ENCODE results near the gene C6orf47.
A peak's percentile ranks its signal among the peaks of the same experiment; 100 is the strongest.

C6orf47 gene

DNA sequence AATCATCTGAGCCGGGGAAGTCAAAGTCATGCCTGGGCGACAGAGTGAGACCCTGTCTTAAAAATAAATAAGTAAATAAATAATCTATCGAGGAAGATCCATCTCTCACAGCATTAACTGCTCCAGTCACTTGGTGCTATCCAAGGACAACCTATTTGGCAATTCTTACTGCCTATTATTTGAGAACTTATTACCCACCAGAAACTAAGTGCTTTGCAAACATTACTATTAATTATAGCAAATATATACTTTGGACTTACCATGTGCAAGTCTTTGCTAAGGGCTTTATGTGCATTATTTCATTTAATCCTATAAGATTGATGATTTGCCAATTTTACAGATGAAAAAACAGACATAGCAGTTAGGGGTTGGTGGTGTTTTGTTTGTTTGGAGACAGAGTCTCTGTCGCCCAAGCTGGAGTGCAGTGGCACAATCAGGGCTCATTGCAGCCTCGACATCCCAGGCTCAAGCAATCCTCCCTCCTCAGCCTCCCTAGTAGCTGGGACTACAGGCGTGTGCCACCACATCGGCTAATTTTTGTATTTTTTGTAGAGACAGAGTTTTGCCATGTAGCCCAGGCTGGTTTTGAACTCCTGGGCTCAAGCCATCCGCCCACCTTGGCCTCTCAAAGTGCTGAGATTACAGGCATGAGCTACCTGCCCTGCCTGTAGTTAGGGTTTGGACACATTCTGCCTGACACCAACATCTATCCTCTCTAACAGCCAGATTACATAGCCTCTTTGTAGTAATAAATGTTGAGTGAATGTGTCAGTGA, 5.8 kb downstream of the C6orf47 start:
- Histone ChIP-seq H3K36me3 (ENCODE audit: control insufficient read depth, low read depth, low read length) (peaks cover 5% of the 10 kb centered on the region), H3K9ac (ENCODE audit: low read length) (no peak overlapping the region), H3K4me1 (ENCODE audit: control insufficient read depth, low read depth, low read length) (peaks cover 9% of the 10 kb centered on the region), H3K27me3 (ENCODE audit: control insufficient read depth, insufficient read depth, low read length) (no peaks in the 10 kb centered on the region), H3K4me3 (ENCODE audit: low read length) (no peak overlapping the region), H3K27ac (ENCODE audit: low read length) (no peak overlapping the region), H3K9me3 (ENCODE audit: control insufficient read depth, low read depth, low read length) (no peaks in the 10 kb centered on the region)

DNA sequence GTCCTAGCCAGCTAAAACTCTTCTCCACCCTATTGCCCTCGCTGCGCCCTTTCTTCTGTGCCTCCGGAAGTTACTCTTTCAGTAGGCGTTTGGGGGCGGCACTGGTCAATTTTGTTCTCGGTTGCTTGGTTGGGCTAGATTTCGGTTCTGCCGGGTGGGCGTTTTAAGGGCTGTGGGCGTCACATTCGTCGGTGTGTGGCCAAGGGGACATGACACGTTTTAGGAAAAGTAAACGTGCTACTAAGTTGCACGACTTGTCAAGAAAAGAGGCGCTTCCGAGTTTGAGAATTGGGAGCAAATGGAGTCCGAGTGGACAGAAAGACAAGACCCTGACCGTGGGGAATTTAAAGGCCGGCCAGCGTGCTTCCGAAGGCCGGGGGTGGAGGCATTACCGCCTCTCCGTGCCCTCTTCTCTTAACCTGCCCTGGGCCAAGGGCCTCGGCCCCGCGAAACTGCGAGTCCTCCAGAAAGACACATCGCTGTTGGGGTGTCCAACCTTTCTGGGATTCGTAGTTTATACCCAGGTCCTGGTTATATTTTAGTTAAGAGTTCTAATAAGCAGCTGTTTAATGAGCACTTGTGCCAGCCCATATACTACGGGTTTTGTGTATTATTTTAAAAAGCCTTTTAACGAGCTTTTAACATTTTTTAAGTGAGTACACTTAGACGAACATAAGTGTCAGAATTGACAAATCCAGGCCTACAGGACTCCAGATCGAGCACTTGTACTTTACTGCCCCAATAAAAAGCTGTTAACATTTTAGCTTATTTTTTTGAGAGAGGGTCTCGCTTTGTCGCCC, 7.5 kb downstream of the C6orf47 start:
- Histone ChIP-seq H3K27ac (ENCODE audit: low read length) (peak overlapping the region; percentile 97), H3K9me3 (ENCODE audit: control insufficient read depth, low read depth, low read length) (no peaks in the 10 kb centered on the region), H3K9ac (ENCODE audit: low read length) (peak overlapping the region; percentile 87), H3K27me3 (ENCODE audit: control insufficient read depth, insufficient read depth, low read length) (no peaks in the 10 kb centered on the region), H3K4me1 (ENCODE audit: control insufficient read depth, low read depth, low read length) (peaks cover 9% of the 10 kb centered on the region), H3K4me3 (ENCODE audit: low read length) (peak overlapping the region; percentile 81), H3K36me3 (ENCODE audit: control insufficient read depth, low read depth, low read length) (peaks cover 19% of the 10 kb centered on the region)

DNA sequence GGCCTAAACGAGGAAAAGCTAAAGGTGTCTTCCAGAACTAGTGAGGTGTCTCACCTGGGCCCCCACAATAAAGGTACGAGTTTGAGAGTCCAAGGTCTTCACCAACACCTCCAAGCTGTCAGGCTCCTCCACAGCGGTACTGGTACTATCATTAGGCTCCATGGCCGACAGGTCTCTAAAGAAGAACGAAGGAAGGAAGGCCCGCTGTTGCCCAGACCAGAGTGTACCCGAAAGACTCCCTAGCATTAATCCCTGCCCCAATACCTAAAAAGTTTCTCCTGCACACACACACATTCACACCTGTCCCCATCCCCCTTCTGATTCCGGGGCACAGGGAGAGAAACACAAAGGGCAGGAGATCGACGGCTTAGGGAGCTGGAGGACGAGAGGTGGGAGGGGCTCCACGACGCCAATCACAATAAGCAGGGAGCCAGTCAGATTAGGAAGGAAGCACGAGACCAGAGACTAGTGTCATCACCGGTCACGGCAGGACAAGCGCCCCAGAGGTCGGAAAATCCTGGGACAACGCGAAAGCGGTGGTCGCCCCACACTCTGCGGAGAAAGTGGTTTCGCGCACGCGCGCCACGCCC, 8.9 kb downstream of the C6orf47 start:
- Histone ChIP-seq H3K9me3 (ENCODE audit: control insufficient read depth, low read depth, low read length) (no peaks in the 10 kb centered on the region), H3K27ac (ENCODE audit: low read length) (peak overlapping the region; percentile 81), H3K4me1 (ENCODE audit: control insufficient read depth, low read depth, low read length) (peaks cover 9% of the 10 kb centered on the region), H3K4me3 (ENCODE audit: low read length) (peak overlapping the region; percentile 81), H3K9ac (ENCODE audit: low read length) (peak overlapping the region; percentile 87), H3K27me3 (ENCODE audit: control insufficient read depth, insufficient read depth, low read length) (no peaks in the 10 kb centered on the region), H3K36me3 (ENCODE audit: control insufficient read depth, low read depth, low read length) (peaks cover 29% of the 10 kb centered on the region)

DNA sequence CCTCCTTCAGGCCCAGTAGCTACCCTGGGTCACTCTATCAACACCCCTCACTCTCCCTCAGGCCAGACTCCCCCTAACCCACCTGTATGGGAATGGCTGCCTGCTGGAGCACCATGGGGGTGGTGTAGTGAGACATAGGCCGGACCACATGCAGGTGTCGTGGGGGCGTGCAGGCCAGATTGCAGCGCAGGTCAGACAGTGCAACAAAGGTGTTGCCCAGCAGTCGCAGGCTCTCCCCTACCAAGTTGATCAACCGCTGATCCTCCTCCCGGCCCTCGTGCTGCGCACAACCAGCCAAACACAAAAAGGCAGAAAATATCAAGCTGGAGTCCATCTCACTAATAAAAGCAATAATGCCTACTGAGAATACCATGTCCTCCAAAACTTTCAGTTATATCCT, 15.3 kb downstream of the C6orf47 start:
- H3K27me3 ChIP-seq (ENCODE audit: control insufficient read depth, insufficient read depth, low read length), result no peaks in the 10 kb centered on the region
- H3K4me3 ChIP-seq (ENCODE audit: low read length), result no peak overlapping the region
- no peak overlapping the region for H3K27ac ChIP-seq (ENCODE audit: low read length)
- H3K9me3 ChIP-seq (ENCODE audit: control insufficient read depth, low read depth, low read length), result no peaks in the 10 kb centered on the region
- H3K9ac ChIP-seq (ENCODE audit: low read length), result no peak overlapping the region
- peaks cover 84% of the 10 kb centered on the region for H3K36me3 ChIP-seq (ENCODE audit: control insufficient read depth, low read depth, low read length)
- H3K4me1 ChIP-seq (ENCODE audit: control insufficient read depth, low read depth, low read length), result no peaks in the 10 kb centered on the region

DNA sequence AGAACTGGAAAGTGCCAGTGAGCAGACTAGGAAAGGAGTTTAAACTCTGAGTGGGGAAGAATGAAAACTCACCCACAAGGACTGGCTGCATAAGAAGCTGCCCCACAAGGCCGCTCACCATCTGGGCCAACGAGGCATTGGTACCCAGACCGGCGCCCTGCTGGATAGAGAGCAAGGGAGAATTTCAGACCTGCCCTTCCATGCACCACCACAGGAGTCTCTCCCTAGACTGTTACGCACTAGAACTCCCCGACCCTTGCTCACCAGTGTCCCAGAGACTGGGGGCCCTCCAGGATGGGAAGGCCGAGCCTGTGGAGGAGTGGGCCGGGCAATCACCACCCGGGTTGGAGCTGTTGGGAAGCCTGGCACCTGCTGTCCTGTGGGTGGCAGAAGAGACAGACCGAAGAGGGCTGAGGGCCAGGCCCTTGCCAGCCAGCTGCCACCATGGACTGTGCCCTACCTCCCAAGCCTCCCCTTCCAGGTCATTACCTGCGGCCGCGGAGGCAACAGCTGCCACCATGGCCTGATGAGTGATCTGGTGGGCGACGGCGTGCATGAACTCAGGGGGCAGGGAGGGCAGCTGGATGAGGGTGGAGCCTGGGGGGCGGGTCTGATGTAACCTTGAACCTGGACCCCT, 16.6 kb downstream of the C6orf47 start:
- no peaks in the 10 kb centered on the region for H3K27me3 ChIP-seq (ENCODE audit: control insufficient read depth, insufficient read depth, low read length)
- H3K4me3 ChIP-seq (ENCODE audit: low read length), result no peak overlapping the region
- H3K9me3 ChIP-seq (ENCODE audit: control insufficient read depth, low read depth, low read length), result no peaks in the 10 kb centered on the region
- no peaks in the 10 kb centered on the region for H3K4me1 ChIP-seq (ENCODE audit: control insufficient read depth, low read depth, low read length)
- H3K36me3 ChIP-seq (ENCODE audit: control insufficient read depth, low read depth, low read length), result peaks cover 88% of the 10 kb centered on the region
- no peak overlapping the region for H3K27ac ChIP-seq (ENCODE audit: low read length)
- H3K9ac ChIP-seq (ENCODE audit: low read length), result no peak overlapping the region

DNA sequence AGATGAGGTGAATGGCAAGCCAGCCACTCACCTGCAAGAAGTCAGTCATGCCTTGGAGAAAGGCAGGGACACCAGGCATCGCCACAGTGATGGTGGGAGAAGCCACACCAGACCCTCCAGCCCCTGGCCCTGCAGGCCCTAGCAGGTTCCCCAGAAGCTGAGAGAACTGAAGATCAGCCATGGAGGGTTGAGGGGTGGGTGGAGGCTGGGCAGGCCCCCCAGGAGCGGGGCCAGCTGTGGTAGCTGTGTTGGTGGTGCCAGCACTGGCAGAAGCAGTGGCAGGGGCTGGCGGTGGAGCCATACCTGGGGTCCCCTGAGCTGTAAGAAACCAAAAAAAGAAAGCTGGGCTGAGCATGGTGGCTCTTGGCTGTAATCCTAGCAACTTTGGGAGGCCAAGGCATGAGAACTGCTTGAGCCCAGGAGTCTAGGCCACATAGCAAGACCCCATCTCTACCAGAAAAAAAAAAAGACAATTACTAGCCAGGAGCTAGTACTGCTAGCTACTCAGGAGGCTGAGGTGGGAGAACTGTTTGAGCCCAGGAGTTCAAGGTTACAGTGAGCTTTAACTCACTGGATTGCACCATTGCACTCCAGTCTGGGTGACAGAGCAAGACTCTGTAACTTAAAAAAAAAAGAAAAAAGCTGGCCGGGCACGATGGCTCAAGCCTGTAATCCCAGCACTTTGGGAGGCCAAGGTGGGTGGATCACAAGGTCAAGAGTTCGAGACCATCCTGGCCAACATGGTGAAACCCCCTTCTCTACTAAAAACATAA, 17.6 kb downstream of the C6orf47 start:
- Histone ChIP-seq H3K4me3 (ENCODE audit: low read length) (no peak overlapping the region), H3K27ac (ENCODE audit: low read length) (no peak overlapping the region), H3K9me3 (ENCODE audit: control insufficient read depth, low read depth, low read length) (no peaks in the 10 kb centered on the region), H3K9ac (ENCODE audit: low read length) (no peak overlapping the region), H3K36me3 (ENCODE audit: control insufficient read depth, low read depth, low read length) (peaks cover 86% of the 10 kb centered on the region), H3K27me3 (ENCODE audit: control insufficient read depth, insufficient read depth, low read length) (no peaks in the 10 kb centered on the region), H3K4me1 (ENCODE audit: control insufficient read depth, low read depth, low read length) (no peaks in the 10 kb centered on the region)

DNA sequence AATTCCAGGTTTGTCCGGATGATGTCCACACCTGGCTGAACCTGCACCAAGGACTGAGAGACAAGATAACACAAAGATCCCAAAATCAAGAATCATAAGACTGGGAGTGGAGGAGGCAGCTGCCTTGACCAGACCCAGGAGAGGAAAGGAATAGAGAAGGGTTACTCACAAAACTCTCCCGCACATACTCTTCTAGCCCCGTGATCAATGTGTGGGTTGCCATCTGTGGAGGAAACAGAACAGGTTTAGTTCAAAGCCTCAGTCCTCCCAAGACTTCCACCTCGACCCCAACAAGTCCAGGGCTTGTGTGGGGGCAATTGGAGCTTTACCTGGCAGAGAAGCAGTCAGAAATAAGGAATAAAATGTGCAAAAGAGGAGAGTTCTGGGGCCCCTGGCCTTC, 19.2 kb downstream of the C6orf47 start:
- Histone ChIP-seq H3K4me3 (ENCODE audit: low read length) (no peak overlapping the region), H3K4me1 (ENCODE audit: control insufficient read depth, low read depth, low read length) (no peaks in the 10 kb centered on the region), H3K27me3 (ENCODE audit: control insufficient read depth, insufficient read depth, low read length) (no peaks in the 10 kb centered on the region), H3K36me3 (ENCODE audit: control insufficient read depth, low read depth, low read length) (peaks cover 90% of the 10 kb centered on the region), H3K27ac (ENCODE audit: low read length) (no peak overlapping the region), H3K9ac (ENCODE audit: low read length) (no peak overlapping the region), H3K9me3 (ENCODE audit: control insufficient read depth, low read depth, low read length) (no peaks in the 10 kb centered on the region)

DNA sequence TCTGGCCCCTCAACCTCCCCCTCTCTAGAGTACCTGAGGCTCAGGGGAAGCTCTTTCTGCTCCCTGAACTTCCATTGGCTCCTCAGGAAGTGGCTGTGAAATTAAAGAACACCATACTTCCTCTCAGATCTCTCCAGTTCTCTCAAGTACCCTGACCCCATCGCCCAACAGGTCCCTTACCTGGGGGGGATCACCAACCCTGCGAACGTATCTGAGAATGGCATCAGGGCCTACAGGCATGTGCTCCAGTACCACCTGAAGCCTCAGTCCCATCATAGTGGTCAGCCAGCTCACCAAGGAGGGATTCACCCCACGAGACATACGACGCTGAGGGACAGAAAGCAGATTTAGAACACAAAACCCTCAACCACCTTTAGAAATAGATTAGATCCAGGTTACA, 20.0 kb downstream of the C6orf47 start:
- H3K9me3 ChIP-seq (ENCODE audit: control insufficient read depth, low read depth, low read length), result no peaks in the 10 kb centered on the region
- peaks cover 90% of the 10 kb centered on the region for H3K36me3 ChIP-seq (ENCODE audit: control insufficient read depth, low read depth, low read length)
- no peak overlapping the region for H3K9ac ChIP-seq (ENCODE audit: low read length)
- H3K27ac ChIP-seq (ENCODE audit: low read length), result no peak overlapping the region
- H3K4me1 ChIP-seq (ENCODE audit: control insufficient read depth, low read depth, low read length), result no peaks in the 10 kb centered on the region
- H3K27me3 ChIP-seq (ENCODE audit: control insufficient read depth, insufficient read depth, low read length), result no peaks in the 10 kb centered on the region
- no peak overlapping the region for H3K4me3 ChIP-seq (ENCODE audit: low read length)

DNA sequence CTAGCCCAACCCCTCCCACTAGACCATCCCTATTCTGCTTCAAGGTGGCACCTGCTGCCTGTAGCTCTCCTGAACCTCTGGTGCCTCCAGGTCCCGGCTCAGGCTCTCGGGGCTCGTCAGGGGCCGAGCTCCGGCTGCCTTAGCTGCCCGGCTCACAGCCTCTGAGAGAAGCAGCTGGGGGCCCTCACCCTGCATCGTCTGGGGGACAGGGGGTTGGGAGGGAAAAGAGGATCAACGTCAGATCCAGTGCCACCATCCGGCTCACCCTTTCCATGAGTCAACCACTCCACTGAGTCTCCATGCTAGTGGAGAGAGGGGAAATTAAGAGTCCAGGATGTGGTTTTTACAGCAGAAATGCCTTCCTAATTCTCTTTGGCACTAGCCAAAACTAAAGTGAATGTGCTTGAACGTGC, 21.1 kb downstream of the C6orf47 start:
- Histone ChIP-seq H3K9me3 (ENCODE audit: control insufficient read depth, low read depth, low read length) (no peaks in the 10 kb centered on the region), H3K36me3 (ENCODE audit: control insufficient read depth, low read depth, low read length) (peaks cover 90% of the 10 kb centered on the region), H3K4me3 (ENCODE audit: low read length) (no peak overlapping the region), H3K9ac (ENCODE audit: low read length) (no peak overlapping the region), H3K27ac (ENCODE audit: low read length) (no peak overlapping the region), H3K27me3 (ENCODE audit: control insufficient read depth, insufficient read depth, low read length) (no peaks in the 10 kb centered on the region), H3K4me1 (ENCODE audit: control insufficient read depth, low read depth, low read length) (no peaks in the 10 kb centered on the region)

DNA sequence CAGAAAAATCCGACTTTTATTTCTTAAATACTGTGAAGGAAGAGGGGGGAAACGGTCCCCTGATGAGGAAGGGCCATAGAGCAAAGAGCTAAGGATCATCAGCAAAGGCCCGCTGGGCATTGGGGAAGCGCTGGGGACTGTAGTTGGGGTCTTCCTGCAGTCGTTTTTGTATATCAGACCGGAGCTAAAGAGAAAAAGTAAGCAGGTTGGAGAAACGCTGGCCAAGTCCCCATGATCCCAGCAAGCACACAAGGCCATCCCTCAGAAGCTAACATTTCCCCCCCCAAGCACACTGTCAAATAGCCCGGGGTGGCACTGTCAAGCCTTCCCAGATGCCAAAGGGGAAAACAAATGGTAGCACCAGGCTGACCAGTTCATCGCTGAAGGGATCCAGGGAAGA, 21.5 kb downstream of the C6orf47 start:
- no peak overlapping the region for H3K9ac ChIP-seq (ENCODE audit: low read length)
- H3K4me1 ChIP-seq (ENCODE audit: control insufficient read depth, low read depth, low read length), result no peaks in the 10 kb centered on the region
- H3K36me3 ChIP-seq (ENCODE audit: control insufficient read depth, low read depth, low read length), result peaks cover 90% of the 10 kb centered on the region
- no peak overlapping the region for H3K27ac ChIP-seq (ENCODE audit: low read length)
- no peaks in the 10 kb centered on the region for H3K9me3 ChIP-seq (ENCODE audit: control insufficient read depth, low read depth, low read length)
- no peaks in the 10 kb centered on the region for H3K27me3 ChIP-seq (ENCODE audit: control insufficient read depth, insufficient read depth, low read length)
- H3K4me3 ChIP-seq (ENCODE audit: low read length), result no peak overlapping the region

Measured in iPS-18a (cell line).